A549 (cell line): ENCODE results near the gene ATXN10.

Experiments
- MYC ChIP-seq: IDR thresholded peaks from 2 replicates; pipeline ENCODE4 v1.6.1; 2012; ENCODE audit warnings: mild to moderate bottlenecking, inconsistent platforms, low read length, improper control_type of control experiment, borderline replicate concordance
- POLR2AphosphoS2 ChIP-seq: conservative IDR thresholded peaks from 2 replicates; pipeline ENCODE4 v1.6.1; 2012; ENCODE audit warnings: low read length, improper control_type of control experiment, inconsistent platforms
- RAD21 ChIP-seq, 2 experiments: fragments of >200 bp in 1 of 2; sonication (Bioruptor Twin) in 1 of 2; formaldehyde crosslinking in 1 of 2; IDR thresholded peaks in 1 of 2; conservative IDR thresholded peaks in 1 of 2; 2 replicates in 1 of 2; 3 replicates in 1 of 2; pipeline ENCODE4 v1.6.1; 2012 to 2018; ENCODE audit warnings: inconsistent platforms in 1 of 2
- RFX5 ChIP-seq: fragments of 450-650 bp; IDR thresholded peaks from 2 replicates; pipeline ENCODE4 v1.7.1; 2014; ENCODE audit warnings: antibody characterized with exemption, mild to moderate bottlenecking, moderate library complexity

GRCh38 chr22:45861259-45861658 lies 189.6 kb downstream of the ATXN10 start:
- TF ChIP-seq POLR2AphosphoS2 (no peak), MYC (no peak), RAD21 (conservative IDR thresholded peaks at IDR 0.05 in 1 of 2, IDR thresholded peaks at IDR 0.05 in 1 of 2) (no peak), RFX5 (no peak)
